GM21528 (cell line): ENCODE results near the gene C22orf39.

Experiments
- ATAC-seq: cut with Tn5 transposase; IDR thresholded peaks from one replicate; pipeline ENCODE4 v1.9.1; 2021; ENCODE audit warnings: mild to moderate bottlenecking, moderate library complexity; ENCODE audit not compliant: unreplicated experiment, low FRiP score

The C22orf39 gene

GRCh38 chr22:19478045-19478900 is 30.8 kb upstream of the C22orf39 start:
- ATAC-seq, result no peak

GRCh38 chr22:19477321-19478044 is 30.0 kb upstream of the C22orf39 start:
- no peak for ATAC-seq

- no peak for ATAC-seq
These were observed 28.5 kb upstream of the C22orf39 start for GRCh38 chr22:19476023-19476422.

GRCh38 chr22:19473578-19473977 is 26.1 kb upstream of the C22orf39 start:
- no peak for ATAC-seq

GRCh38 chr22:19472233-19472632 is 24.7 kb upstream of the C22orf39 start:
- no peak for ATAC-seq

GRCh38 chr22:19471572-19471971 is 24.1 kb upstream of the C22orf39 start:
- ATAC-seq, result no peak

- ATAC-seq, result no peak
These were observed 22.5 kb upstream of the C22orf39 start for GRCh38 chr22:19470010-19470409.

GRCh38 chr22:19469421-19469820 is 21.9 kb upstream of the C22orf39 start:
- ATAC-seq, result no peak

- ATAC-seq, result no peak
These were observed 20.4 kb upstream of the C22orf39 start for GRCh38 chr22:19467912-19468311.

GRCh38 chr22:19466848-19467752 is 19.6 kb upstream of the C22orf39 start:
- ATAC-seq, result no peak

- no peak for ATAC-seq
These were observed 18.7 kb upstream of the C22orf39 start for GRCh38 chr22:19466126-19466716.

- no peak for ATAC-seq
These were observed 17.5 kb upstream of the C22orf39 start for GRCh38 chr22:19464975-19465374.

- no peak for ATAC-seq
These were observed 17.0 kb upstream of the C22orf39 start for GRCh38 chr22:19464546-19464945.

- no peak for ATAC-seq
These were observed 16.3 kb upstream of the C22orf39 start for GRCh38 chr22:19463491-19464469.

GRCh38 chr22:19463008-19463407 is 15.5 kb upstream of the C22orf39 start:
- no peak for ATAC-seq

GRCh38 chr22:19461506-19461905 is 14.0 kb upstream of the C22orf39 start:
- no peak for ATAC-seq

GRCh38 chr22:19460036-19460435 is 12.5 kb upstream of the C22orf39 start:
- ATAC-seq, result no peak

- no peak for ATAC-seq
These were observed 10.4 kb upstream of the C22orf39 start for GRCh38 chr22:19457828-19458428.

GRCh38 chr22:19456541-19456940 is 9.0 kb upstream of the C22orf39 start:
- ATAC-seq, result no peak
